ENCODE results near the gene DPY19L3. TPM values are rescaled to one million over a fixed set of nuclear protein-coding genes. Genes with fewer than 3 reads are reported as not detected.
"Not testable (repeated sequence)": the region's sequence is repeated elsewhere in the genome, so short reads cannot be mapped to it uniquely, and the experiment has no call there.

The DPY19L3 gene
- total and polyA plus RNA-seq, 2 of the 4 experiments (the other 2 are of a cell fraction): 29.6 to 36.5 TPM

GRCh38 chr19:32442650-32443049 is 37.1 kb downstream of the DPY19L3 start:
- ATAC-seq (ENCODE audit: low read depth) (no peak), DNase-seq (no peak)
- Histone ChIP-seq H2AFZ (replicated peaks; ENCODE audit: low read length, poor library complexity) (no peak overlapping the region), H2BK15ac (ENCODE audit: low read depth, low read length) (no peak overlapping the region), H3K36me3 (ENCODE audit: control insufficient read depth, insufficient read depth, low read length) (peaks cover 17% of the 10 kb centered on the region), H3K56ac (ENCODE audit: extremely low read depth, insufficient read depth, low read length) (no peak overlapping the region), H4K20me1 (ENCODE audit: insufficient read depth, low read length) (no peaks in the 10 kb centered on the region), H2BK120ac (ENCODE audit: low read depth, low read length) (no peak overlapping the region), H3K27me3 (ENCODE audit: control insufficient read depth, insufficient read depth, low read length) (no peaks in the 10 kb centered on the region), H3K9me3 (ENCODE audit: control insufficient read depth, insufficient read depth, low read length) (no peaks in the 10 kb centered on the region), H3K18ac (ENCODE audit: low read depth, low read length) (no peak overlapping the region), H3K9ac (ENCODE audit: low read depth, low read length) (no peak overlapping the region), H3K9me1 (ENCODE audit: insufficient read depth, low read length) (no peaks in the 10 kb centered on the region), H2BK20ac (ENCODE audit: low read depth, low read length) (no peak overlapping the region), H4K8ac (ENCODE audit: low read depth in 2 of 2, low read length in 2 of 2) (no peak overlapping the region), H3K14ac (replicated peaks; ENCODE audit: low read depth, low read length) (no peak overlapping the region), H3K4me1 (ENCODE audit: control insufficient read depth, insufficient read depth, low read length) (no peaks in the 10 kb centered on the region), H2BK5ac (ENCODE audit: low read depth, low read length, poor library complexity, severe bottlenecking) (no peak overlapping the region), H3K23ac (ENCODE audit: low read depth, low read length) (no peak overlapping the region), H2AK9ac (replicated peaks; ENCODE audit: low read depth, low read length, poor library complexity) (no peak overlapping the region), H3K4me3 (ENCODE audit: insufficient read depth, low read depth, low read length) (no peak overlapping the region), H2AK5ac (ENCODE audit: low read depth, low read length) (no peak overlapping the region), H3K79me1 (ENCODE audit: low read depth in 1 of 2, low read length in 2 of 2) (no peaks in the 10 kb centered on the region), H3K4me2 (ENCODE audit: low read depth, low read length) (no peak overlapping the region), H3K27ac (ENCODE audit: insufficient read depth, low read length) (no peak overlapping the region), H3K4ac (ENCODE audit: low read depth, low read length) (no peak overlapping the region), H4K91ac (ENCODE audit: insufficient read depth, low read depth, low read length) (no peak overlapping the region), H4K5ac (ENCODE audit: low read depth, low read length) (no peak overlapping the region)
- dilution Hi-C loops (cut with HindIII; ENCODE audit: low sequenced_read_pairs, unreplicated experiment): no loop called here
- intact Hi-C loops (cut with micrococcal nuclease): no loop called here
- ChIA-PET CTCF (no interaction called here), POLR2A (ENCODE audit: unreplicated experiment) (no interaction called here)
- WGBS, 2 experiments (ENCODE audit: extremely low coverage in 2 of 2, insufficient read length in 1 of 2): no CpG with 5 or more reads among the region's 1 CpG
- no TSS peak for BruUV-seq (replicated peaks)
- in situ Hi-C loops (cut with MboI; ENCODE audit: low sequenced_read_pairs): no loop called here
- TF ChIP-seq MAZ (IDR thresholded peaks at IDR 0.05; ENCODE audit: borderline replicate concordance, low read depth, low read length): no peak
- no peak for TF ChIP-seq CEBPB (IDR thresholded peaks at IDR 0.05; ENCODE audit: low read depth, low read length)
- no peak for TF ChIP-seq MXI1 (IDR thresholded peaks at IDR 0.05; ENCODE audit: borderline replicate concordance, low read depth, low read length)
- no peak for TF ChIP-seq FOS (IDR thresholded peaks at IDR 0.05; ENCODE audit: low read depth, low read length)
- no peak for TF ChIP-seq SMC3 (IDR thresholded peaks at IDR 0.05; ENCODE audit: low read depth, low read length)
- TF ChIP-seq RAD21 (IDR thresholded peaks at IDR 0.05; ENCODE audit: low read length): no peak
- no peak for TF ChIP-seq RCOR1 (IDR thresholded peaks at IDR 0.05; ENCODE audit: insufficient replicate concordance, low read length)

- H3K27me3 ChIP-seq (ENCODE audit: control insufficient read depth, insufficient read depth, low read length); H4K91ac ChIP-seq (ENCODE audit: insufficient read depth, low read depth, low read length); DNase-seq; H2BK15ac ChIP-seq (ENCODE audit: low read depth, low read length); H3K4me1 ChIP-seq (ENCODE audit: control insufficient read depth, insufficient read depth, low read length); H3K18ac ChIP-seq (ENCODE audit: low read depth, low read length); H3K56ac ChIP-seq (ENCODE audit: extremely low read depth, insufficient read depth, low read length); H4K8ac ChIP-seq (ENCODE audit: low read depth in 2 of 2, low read length in 2 of 2); H3K9me3 ChIP-seq (ENCODE audit: control insufficient read depth, insufficient read depth, low read length); H3K23ac ChIP-seq (ENCODE audit: low read depth, low read length); CTCF ChIA-PET; in situ Hi-C loops (cut with MboI; ENCODE audit: low sequenced_read_pairs); H3K4ac ChIP-seq (ENCODE audit: low read depth, low read length); H3K4me3 ChIP-seq (ENCODE audit: insufficient read depth, low read depth, low read length); H4K20me1 ChIP-seq (ENCODE audit: insufficient read depth, low read length); POLR2A ChIA-PET (ENCODE audit: unreplicated experiment); H2AK9ac ChIP-seq (replicated peaks; ENCODE audit: low read depth, low read length, poor library complexity); H3K79me1 ChIP-seq (ENCODE audit: low read depth in 1 of 2, low read length in 2 of 2); ATAC-seq (ENCODE audit: low read depth); H3K14ac ChIP-seq (replicated peaks; ENCODE audit: low read depth, low read length); dilution Hi-C loops (cut with HindIII; ENCODE audit: low sequenced_read_pairs, unreplicated experiment); H3K9ac ChIP-seq (ENCODE audit: low read depth, low read length); H3K27ac ChIP-seq (ENCODE audit: insufficient read depth, low read length); BruUV-seq (replicated peaks); H2BK120ac ChIP-seq (ENCODE audit: low read depth, low read length); H2AK5ac ChIP-seq (ENCODE audit: low read depth, low read length); intact Hi-C loops (cut with micrococcal nuclease); H3K4me2 ChIP-seq (ENCODE audit: low read depth, low read length); H2BK20ac ChIP-seq (ENCODE audit: low read depth, low read length); H3K9me1 ChIP-seq (ENCODE audit: insufficient read depth, low read length); H2AFZ ChIP-seq (replicated peaks; ENCODE audit: low read length, poor library complexity); H2BK5ac ChIP-seq (ENCODE audit: low read depth, low read length, poor library complexity, severe bottlenecking); H4K5ac ChIP-seq (ENCODE audit: low read depth, low read length): not testable (repeated sequence)
- peaks cover 15% of the 10 kb centered on the region for H3K36me3 ChIP-seq (ENCODE audit: control insufficient read depth, insufficient read depth, low read length)
- 100% methylated on average over 1 of the region's 5 CpGs; no CpG with 5 or more reads in 1 of the 2 experiments for WGBS, 2 experiments (ENCODE audit: extremely low coverage in 2 of 2, insufficient read length in 1 of 2)
These were observed 42.0 kb downstream of the DPY19L3 start for GRCh38 chr19:32447534-32447933.

Data from IMR-90 (cell line).